CD14-positive monocyte (primary cell): ENCODE data around the gene SPSB4. TPM values are rescaled to one million over a fixed set of nuclear protein-coding genes. Genes with fewer than 3 reads are reported as not detected.

Experiments used
- DNase-seq, 3 donors: peaks; one replicate each; pipeline ENCODE4 v3.0.0-alpha.2; 2011 to 2022
- H2AFZ ChIP-seq: 2 replicates; pipeline ENCODE4 v1.6.0; 2012; ENCODE audit warnings: mild to moderate bottlenecking, low read depth, low read length, inconsistent platforms; ENCODE audit not compliant: insufficient read depth, poor library complexity, severe bottlenecking
- H3K27ac ChIP-seq, 2 donors: 1 replicate in 1 of 2; 2 replicates in 1 of 2; pipeline ENCODE4 v1.5.1; 2012 to 2013; ENCODE audit warnings: low read length in 2 of 2, control low read depth in 1 of 2, inconsistent platforms in 1 of 2, low read depth in 1 of 2, mild to moderate bottlenecking in 1 of 2
- H3K27me3 ChIP-seq, 2 donors: one replicate each; pipeline versions ENCODE4 v1.6.0 to v1.6.1; 2011 to 2013; ENCODE audit warnings: low read length in 2 of 2; ENCODE audit not compliant: control insufficient read depth in 2 of 2, insufficient read depth in 2 of 2
- H3K36me3 ChIP-seq, 2 donors: replicated peaks in 1 of 2; 1 replicate in 1 of 2; 2 replicates in 1 of 2; pipeline versions ENCODE4 v1.5.1 to v1.6.1; 2012 to 2013; ENCODE audit warnings: low read length in 2 of 2, control low read depth in 1 of 2, inconsistent platforms in 1 of 2, mild to moderate bottlenecking in 1 of 2; ENCODE audit not compliant: insufficient read depth in 2 of 2, control insufficient read depth in 1 of 2
- H3K4me1 ChIP-seq, 2 donors: 1 replicate in 1 of 2; 2 replicates in 1 of 2; pipeline versions ENCODE4 v1.5.1 to v1.6.1; 2012 to 2013; ENCODE audit warnings: low read length in 2 of 2, control low read depth in 1 of 2, inconsistent platforms in 1 of 2, mild to moderate bottlenecking in 1 of 2, moderate library complexity in 1 of 2; ENCODE audit not compliant: insufficient read depth in 2 of 2, control insufficient read depth in 1 of 2
- H3K4me2 ChIP-seq: replicated peaks from 2 replicates; pipeline ENCODE3; 2012; ENCODE audit warnings: low read length, moderate library complexity, mild to moderate bottlenecking; ENCODE audit not compliant: poor library complexity, severe bottlenecking; ENCODE audit errors: extremely low read depth
- H3K4me3 ChIP-seq, 3 experiments: fragments of 200-600 bp in 1 of 3; sonication (generic) in 1 of 3; replicated peaks in 1 of 3; 1 replicate in 2 of 3; 2 replicates in 1 of 3; pipeline ENCODE4 v1.5.1; 2011 to 2013; ENCODE audit warnings: low read length in 3 of 3, mild to moderate bottlenecking in 3 of 3, control low read depth in 2 of 3, low read depth in 2 of 3, inconsistent platforms in 1 of 3, moderate library complexity in 1 of 3
- H3K79me2 ChIP-seq: 2 replicates; pipeline ENCODE4 v1.6.0; 2012; ENCODE audit warnings: mild to moderate bottlenecking, control low read depth, inconsistent platforms, low read length, moderate library complexity; ENCODE audit not compliant: insufficient read depth
- H3K9ac ChIP-seq: 2 replicates; pipeline ENCODE4 v1.6.0; 2017; ENCODE audit warnings: low read length, mild to moderate bottlenecking; ENCODE audit not compliant: insufficient read depth, poor library complexity, severe bottlenecking
- H3K9me3 ChIP-seq, 2 donors: replicated peaks in 1 of 2; 1 replicate in 1 of 2; 2 replicates in 1 of 2; pipeline versions ENCODE4 v1.5.1 to v1.6.1; 2012 to 2013; ENCODE audit warnings: low read length in 2 of 2, control low read depth in 1 of 2; ENCODE audit not compliant: control insufficient read depth in 1 of 2, insufficient read depth in 1 of 2
- H4K20me1 ChIP-seq: 2 replicates; pipeline ENCODE4 v1.6.0; 2012; ENCODE audit warnings: mild to moderate bottlenecking, low read length, control low read depth, moderate library complexity; ENCODE audit not compliant: insufficient read depth
- H3K27ac Mint-ChIP-seq, 7 donors: one replicate each; pipeline ENCODE4 v1.8.0; 2020; ENCODE audit warnings: mild to moderate bottlenecking in 7 of 7, mixed read lengths in 7 of 7, moderate library complexity in 6 of 7, inconsistent platforms in 2 of 7
- H3K27me3 Mint-ChIP-seq, 3 donors: one replicate each; pipeline ENCODE4 v1.8.0; 2021 to 2022; ENCODE audit warnings: low read depth in 3 of 3, mild to moderate bottlenecking in 3 of 3, mixed read lengths in 3 of 3, moderate library complexity in 3 of 3, inconsistent platforms in 1 of 3
- H3K36me3 Mint-ChIP-seq, 2 donors: one replicate each; pipeline ENCODE4 v1.8.0; 2020; ENCODE audit warnings: mixed read lengths in 2 of 2, inconsistent platforms in 1 of 2, mild to moderate bottlenecking in 1 of 2
- H3K4me1 Mint-ChIP-seq: one replicate; pipeline ENCODE4 v1.8.0; 2020; ENCODE audit warnings: mild to moderate bottlenecking, mixed read lengths
- H3K4me3 Mint-ChIP-seq, 2 donors: one replicate each; pipeline ENCODE4 v1.8.0; 2020; ENCODE audit warnings: mild to moderate bottlenecking in 2 of 2, mixed read lengths in 2 of 2, moderate library complexity in 1 of 2
- H3K9me3 Mint-ChIP-seq, 7 donors: one replicate each; pipeline ENCODE4 v1.8.0; 2020 to 2022; ENCODE audit warnings: mixed read lengths in 7 of 7, mild to moderate bottlenecking in 6 of 7, moderate library complexity in 6 of 7, inconsistent platforms in 2 of 7
- WGBS: methylation state at CpG from one replicate; pipeline ENCODE4 v1.1.5; 2013; ENCODE audit warnings: missing lambda C conversion rate; ENCODE audit not compliant: insufficient coverage; 5-methylcytosine and 5-hydroxymethylcytosine counted together
- intact Hi-C, 2 donors: fragments of 100-400 bp; cut with micrococcal nuclease; formaldehyde crosslinking; loops; one replicate each; pipeline versions ENCODE4 v1.15.0 to v1.15.1; 2023
- polyA plus RNA-seq, 3 donors: library from polyadenylated mRNA; depleted of rRNA in 1 of 3; unstranded in 2 of 3; stranded (reverse) in 1 of 3; fragments of 300-500 nt in 2 of 3; fragments of >200 nt in 1 of 3; fragmentation: Illumina TruSeq in 2 of 3; gene quantifications; 1 replicate in 2 of 3; 2 replicates in 1 of 3; pipeline ENCODE4 v1.2.3, GENCODE V29; 2012 to 2021
- TF ChIP-seq, protein P1 (sequence below): fragments of 200-600 bp; IDR thresholded peaks from one replicate; pipeline ENCODE4 v1.8.0; 2022; ENCODE audit warnings: antibody characterized with exemption, mild to moderate bottlenecking

Gene SPSB4
- polyA plus RNA-seq, 3 donors, result not detected

DNA sequence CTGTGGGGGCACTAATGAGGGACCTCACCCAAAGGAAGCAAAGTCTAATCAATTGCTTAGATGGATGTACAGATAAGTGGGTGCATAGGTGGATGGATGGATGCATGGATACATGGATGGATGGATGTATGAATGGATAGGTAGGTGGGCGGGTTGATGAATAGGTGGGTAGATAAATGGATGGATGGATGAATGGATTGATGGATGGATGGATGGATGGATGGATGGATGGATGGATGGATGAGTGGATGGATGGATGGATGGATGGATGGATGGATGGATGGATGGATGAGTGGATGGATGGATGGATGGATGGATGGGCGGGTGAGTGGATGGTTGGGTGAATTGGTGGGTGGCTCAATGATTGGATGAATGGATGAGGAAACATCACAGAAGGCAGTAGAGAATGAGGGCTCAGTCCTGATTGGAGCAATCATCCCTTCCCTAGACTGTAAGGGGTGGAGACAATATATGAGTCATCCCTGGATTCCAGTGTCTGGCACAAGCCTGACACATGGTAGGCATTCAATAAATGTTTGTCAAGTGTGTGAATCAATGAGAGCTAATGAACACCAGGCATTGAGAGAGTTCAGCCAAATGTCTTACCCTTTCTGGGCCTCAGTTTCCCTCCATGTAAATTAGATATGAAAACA lies 140.1 kb downstream of the SPSB4 start:
- Mint-ChIP-seq H3K27ac (no peak overlapping the region), H3K4me3 (no peak overlapping the region), H3K4me1 (peaks cover 10% of the 10 kb centered on the region), H3K36me3 (no peaks in the 10 kb centered on the region), H3K27me3 (peaks cover 2 to 20% (median 9%) of the 10 kb centered on the region in 3 donors), H3K9me3 (peaks cover 0 to 4% (median 0%) of the 10 kb centered on the region in 7 donors)
- intact Hi-C loops, result loop anchor here in 1 of 2 donors (5.0 kb wide), 1 partner anchor 179 kb away; no protein-coding TSS in a partner anchor
- no peaks in the 10 kb centered on the region for H3K9me3 ChIP-seq
- no peaks in the 10 kb centered on the region for H4K20me1 ChIP-seq
- no peaks in the 10 kb centered on the region for H3K27me3 ChIP-seq
- WGBS, result 100% methylated on average over 1 of the region's 2 CpGs
- no peaks in the 10 kb centered on the region for H3K79me2 ChIP-seq
- H3K4me2 ChIP-seq, result no peak overlapping the region
- H3K4me3 ChIP-seq, result no peak overlapping the region
- no peak overlapping the region for H2AFZ ChIP-seq
- no peak overlapping the region for H3K9ac ChIP-seq
- no peaks in the 10 kb centered on the region for H3K36me3 ChIP-seq
- H3K27ac ChIP-seq, result no peak overlapping the region
- H3K4me1 ChIP-seq, result peaks cover 0 to 6% of the 10 kb centered on the region in 2 donors
- DNase-seq, result no peak
- TF ChIP-seq, protein P1, sequence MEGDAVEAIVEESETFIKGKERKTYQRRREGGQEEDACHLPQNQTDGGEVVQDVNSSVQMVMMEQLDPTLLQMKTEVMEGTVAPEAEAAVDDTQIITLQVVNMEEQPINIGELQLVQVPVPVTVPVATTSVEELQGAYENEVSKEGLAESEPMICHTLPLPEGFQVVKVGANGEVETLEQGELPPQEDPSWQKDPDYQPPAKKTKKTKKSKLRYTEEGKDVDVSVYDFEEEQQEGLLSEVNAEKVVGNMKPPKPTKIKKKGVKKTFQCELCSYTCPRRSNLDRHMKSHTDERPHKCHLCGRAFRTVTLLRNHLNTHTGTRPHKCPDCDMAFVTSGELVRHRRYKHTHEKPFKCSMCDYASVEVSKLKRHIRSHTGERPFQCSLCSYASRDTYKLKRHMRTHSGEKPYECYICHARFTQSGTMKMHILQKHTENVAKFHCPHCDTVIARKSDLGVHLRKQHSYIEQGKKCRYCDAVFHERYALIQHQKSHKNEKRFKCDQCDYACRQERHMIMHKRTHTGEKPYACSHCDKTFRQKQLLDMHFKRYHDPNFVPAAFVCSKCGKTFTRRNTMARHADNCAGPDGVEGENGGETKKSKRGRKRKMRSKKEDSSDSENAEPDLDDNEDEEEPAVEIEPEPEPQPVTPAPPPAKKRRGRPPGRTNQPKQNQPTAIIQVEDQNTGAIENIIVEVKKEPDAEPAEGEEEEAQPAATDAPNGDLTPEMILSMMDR, result no peak

DNA sequence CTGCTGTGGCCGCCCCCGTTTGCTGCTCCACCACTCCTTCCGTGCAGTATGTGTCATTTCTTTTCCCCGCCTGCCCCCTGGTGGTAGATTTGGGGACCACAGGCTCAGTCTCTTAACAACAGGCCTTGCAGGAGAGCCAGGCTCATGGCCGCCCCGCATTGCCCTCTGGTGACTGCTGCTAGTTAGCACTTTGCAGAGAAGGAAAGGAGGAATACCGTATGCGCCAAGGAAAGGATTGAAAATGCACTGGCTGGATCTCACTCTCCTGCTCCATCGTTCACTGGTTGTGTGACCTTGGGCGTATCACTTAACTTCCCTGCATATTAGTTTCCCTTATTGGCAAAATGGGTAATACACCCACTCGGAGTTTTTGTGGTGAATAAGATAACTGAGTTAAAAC lies 141.2 kb downstream of the SPSB4 start:
- no peaks in the 10 kb centered on the region for H3K36me3 ChIP-seq
- TF ChIP-seq, protein P1, result peak; percentile 98
- no peaks in the 10 kb centered on the region for H3K79me2 ChIP-seq
- H3K9me3 ChIP-seq, result no peaks in the 10 kb centered on the region
- H3K4me1 ChIP-seq, result peaks cover 0 to 6% of the 10 kb centered on the region in 2 donors
- no peak overlapping the region for H3K27ac ChIP-seq
- H3K9ac ChIP-seq, result no peak overlapping the region
- Mint-ChIP-seq H3K4me1 (peaks cover 10% of the 10 kb centered on the region), H3K27ac (no peak overlapping the region), H3K9me3 (peaks cover 0 to 9% (median 0%) of the 10 kb centered on the region in 7 donors), H3K27me3 (peaks cover 5 to 17% (median 17%) of the 10 kb centered on the region in 3 donors), H3K4me3 (no peak overlapping the region), H3K36me3 (no peaks in the 10 kb centered on the region)
- no peaks in the 10 kb centered on the region for H3K27me3 ChIP-seq
- DNase-seq, result peak; percentile 81 to 84 (median 83)
- H3K4me2 ChIP-seq, result no peak overlapping the region
- H3K4me3 ChIP-seq, result no peak overlapping the region
- no peaks in the 10 kb centered on the region for H4K20me1 ChIP-seq
- 0% methylated on average over 6 of the region's 11 CpGs for WGBS
- intact Hi-C loops, result loop anchor here in 1 of 2 donors (5.0 kb wide), 1 partner anchor 180 kb away; no protein-coding TSS in a partner anchor
- peak overlapping the region; percentile 48 for H2AFZ ChIP-seq
